SU-DHL-6 (cell line): ENCODE data around the gene FOXG1.

Source experiments
- EZH2phosphoT487 ChIP-seq: fragments of 200-600 bp; sonication (generic), shearing (Covaris generic); conservative IDR thresholded peaks from 2 replicates; pipeline ENCODE4 v1.6.1; 2018; ENCODE audit warnings: mild to moderate bottlenecking, antibody characterized with exemption, low read length, moderate library complexity, mixed read lengths
- TF ChIP-seq, protein P1 (sequence below): fragments of 200-600 bp; sonication (generic); IDR thresholded peaks from one replicate; pipeline ENCODE4 v1.5.1; 2017; ENCODE audit warnings: antibody characterized with exemption, mild to moderate bottlenecking, low read length, moderate library complexity; ENCODE audit not compliant: insufficient read depth, poor library complexity, severe bottlenecking

DNA sequence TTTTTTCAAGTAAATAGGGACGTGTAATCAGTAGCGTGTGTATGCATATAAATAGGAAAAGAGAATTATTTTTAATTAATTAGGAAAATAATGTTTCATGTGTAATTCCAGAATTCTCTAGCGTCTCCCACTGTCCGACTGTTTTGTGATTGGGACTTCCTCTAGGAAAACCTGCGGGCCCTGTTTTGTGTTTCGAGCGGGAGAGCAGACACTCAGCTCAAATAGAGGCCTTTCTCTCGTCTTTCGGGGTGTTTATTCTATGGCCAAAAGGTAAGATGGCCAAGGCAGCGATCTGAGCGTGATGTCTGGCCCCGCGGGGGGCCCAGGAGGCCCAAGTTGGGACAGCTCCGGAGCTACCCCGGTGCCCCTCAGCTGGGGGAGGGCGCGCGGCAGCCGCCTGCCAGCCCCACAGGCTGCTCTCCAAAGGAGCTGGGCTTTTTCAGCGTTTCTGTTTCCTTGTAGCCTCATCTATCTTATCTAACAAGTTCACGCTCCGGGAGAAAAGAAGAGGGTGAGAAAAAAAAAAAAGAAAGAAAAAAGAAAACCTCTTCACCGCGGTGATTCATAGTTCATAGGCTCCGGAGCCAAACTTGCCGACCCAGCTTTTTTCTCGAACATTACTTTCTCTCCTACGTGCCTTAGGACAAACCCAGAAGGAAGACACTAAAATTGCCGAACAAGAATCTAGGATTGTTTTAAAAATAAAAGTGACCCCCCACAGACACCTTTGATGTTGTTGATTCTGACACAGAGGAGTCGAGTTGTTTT lies 7.5 kb upstream of the FOXG1 start:
- TF ChIP-seq, protein P1, sequence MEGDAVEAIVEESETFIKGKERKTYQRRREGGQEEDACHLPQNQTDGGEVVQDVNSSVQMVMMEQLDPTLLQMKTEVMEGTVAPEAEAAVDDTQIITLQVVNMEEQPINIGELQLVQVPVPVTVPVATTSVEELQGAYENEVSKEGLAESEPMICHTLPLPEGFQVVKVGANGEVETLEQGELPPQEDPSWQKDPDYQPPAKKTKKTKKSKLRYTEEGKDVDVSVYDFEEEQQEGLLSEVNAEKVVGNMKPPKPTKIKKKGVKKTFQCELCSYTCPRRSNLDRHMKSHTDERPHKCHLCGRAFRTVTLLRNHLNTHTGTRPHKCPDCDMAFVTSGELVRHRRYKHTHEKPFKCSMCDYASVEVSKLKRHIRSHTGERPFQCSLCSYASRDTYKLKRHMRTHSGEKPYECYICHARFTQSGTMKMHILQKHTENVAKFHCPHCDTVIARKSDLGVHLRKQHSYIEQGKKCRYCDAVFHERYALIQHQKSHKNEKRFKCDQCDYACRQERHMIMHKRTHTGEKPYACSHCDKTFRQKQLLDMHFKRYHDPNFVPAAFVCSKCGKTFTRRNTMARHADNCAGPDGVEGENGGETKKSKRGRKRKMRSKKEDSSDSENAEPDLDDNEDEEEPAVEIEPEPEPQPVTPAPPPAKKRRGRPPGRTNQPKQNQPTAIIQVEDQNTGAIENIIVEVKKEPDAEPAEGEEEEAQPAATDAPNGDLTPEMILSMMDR, result no peak
- no peak for TF ChIP-seq EZH2phosphoT487
